Activated T-cell treated with anti-CD3 and anti-CD28 coated beads, Interleukin-2, amount 50 U/mL, for 48 hours (primary cell): ENCODE data around the gene RPL38.

Experiments used
- DNase-seq, 2 experiments: peaks; one replicate each; pipeline ENCODE4 v3.0.0-alpha.2; 2020

The RPL38 gene

DNA sequence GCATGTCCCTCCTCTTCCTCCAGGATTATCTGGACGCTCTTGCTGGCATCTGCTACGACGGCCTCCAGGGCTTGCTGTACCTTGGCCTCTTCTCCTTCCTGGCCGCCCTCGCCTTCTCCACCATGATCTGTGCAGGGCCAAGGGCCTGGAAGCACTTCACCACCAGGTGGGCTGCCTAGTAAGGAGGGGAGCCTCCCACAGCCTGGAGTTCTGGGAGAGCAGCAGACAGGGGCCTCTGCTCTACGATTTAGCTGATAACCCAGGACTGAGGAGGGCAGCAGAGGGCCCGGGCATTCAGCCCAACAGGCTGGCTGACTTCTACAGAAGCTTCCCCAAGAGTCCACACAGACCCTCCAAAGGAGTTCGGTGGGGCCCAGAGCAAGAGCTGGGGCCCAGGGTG lies 48.7 kb downstream of the RPL38 start:
- DNase-seq: no peak

DNA sequence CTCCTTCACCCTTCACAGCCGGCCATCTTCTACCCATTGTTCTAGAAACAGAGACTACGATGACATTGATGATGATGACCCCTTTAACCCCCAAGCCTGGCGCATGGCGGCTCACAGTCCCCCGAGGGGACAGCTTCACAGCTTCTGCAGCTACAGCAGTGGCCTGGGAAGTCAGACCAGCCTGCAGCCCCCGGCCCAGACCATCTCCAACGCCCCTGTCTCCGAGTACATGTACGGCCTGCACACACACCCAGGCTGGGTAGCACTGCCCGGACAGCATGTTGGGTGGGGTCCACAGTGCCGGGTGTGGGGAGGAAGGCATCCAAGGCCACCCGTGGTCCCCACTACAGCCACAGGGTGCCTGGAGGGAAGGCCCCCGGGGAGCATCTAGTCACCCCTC lies 49.6 kb downstream of the RPL38 start:
- DNase-seq: no peak

DNA sequence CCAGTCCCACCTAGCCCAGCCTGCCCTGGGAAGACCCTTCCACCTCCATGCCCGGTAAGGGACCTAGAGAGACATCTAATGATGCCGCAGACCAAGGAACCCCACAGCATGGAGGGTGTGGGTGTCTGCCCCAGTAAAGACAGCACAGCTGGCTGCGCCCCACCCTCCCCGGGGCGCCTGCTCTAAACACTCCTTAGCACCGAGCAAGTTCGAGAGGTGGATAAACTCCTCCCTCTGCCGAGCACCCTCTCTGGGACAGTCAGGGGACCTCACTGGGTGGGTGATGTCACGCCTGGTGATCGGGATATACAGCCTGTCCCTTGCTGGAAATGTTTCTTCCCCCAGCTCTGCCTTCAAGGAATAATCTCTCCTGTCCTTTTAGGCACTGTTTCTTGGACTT lies 53.8 kb downstream of the RPL38 start:
- DNase-seq: no peak

DNA sequence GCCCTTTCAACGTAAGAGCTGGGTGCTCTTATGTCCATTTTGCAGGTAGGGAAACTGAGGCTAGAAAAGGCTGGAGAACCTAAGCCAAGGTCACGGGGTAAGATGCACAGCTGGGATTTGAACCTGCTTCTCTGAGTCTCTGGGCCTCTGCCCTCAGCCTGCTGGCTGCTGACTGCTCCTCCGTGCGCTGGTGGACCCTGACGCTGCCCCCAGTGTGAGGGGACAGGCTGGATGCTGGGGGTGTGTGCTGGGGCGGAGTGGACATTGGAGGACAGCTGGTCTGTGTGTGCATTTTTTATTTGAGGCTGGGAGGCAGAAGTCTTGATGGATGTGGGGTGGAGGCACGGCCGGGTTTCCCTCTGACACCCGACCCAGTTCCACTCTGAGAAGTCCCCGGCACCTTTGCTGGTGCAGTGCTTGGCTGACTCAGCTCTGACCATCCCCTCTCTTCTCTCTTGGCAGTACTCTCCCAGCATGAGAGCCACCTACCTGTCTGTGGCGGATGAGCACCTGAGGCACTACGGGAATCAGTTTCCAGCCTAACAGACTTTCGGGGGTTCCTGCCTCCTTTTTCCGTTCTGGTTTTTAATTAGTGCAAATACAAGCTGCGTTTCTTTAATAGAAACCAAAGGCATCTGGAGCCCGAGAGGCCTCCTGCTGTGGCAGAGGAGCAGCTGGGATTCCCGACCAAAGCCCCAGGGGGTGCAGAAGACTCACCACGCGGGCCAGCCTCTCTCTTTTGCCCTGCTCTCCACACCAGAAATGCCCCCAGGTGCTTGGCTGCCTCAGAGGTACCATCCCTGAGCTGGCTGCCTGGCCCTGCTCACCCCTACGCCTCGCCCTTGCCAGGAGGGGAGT lies 56.4 kb downstream of the RPL38 start:
- DNase-seq: no peak
